ENCODE data around the gene CCDC188. TPM values are rescaled to one million over a fixed set of nuclear protein-coding genes. Genes with fewer than 3 reads are reported as not detected.

CCDC188 gene
- total and polyA plus RNA-seq, 2 of the 8 experiments (the other 6 are each of a cell fraction or from before 2014, with no cell fraction given), result not detected

- TF ChIP-seq USF2 (IDR thresholded peaks at IDR 0.05; ENCODE audit: low read length), result 0 out of 2 replicates have a peak, but pooled peaks have one; percentile 35
- TF ChIP-seq GTF2F1 (IDR thresholded peaks at IDR 0.05; ENCODE audit: borderline replicate concordance, low read depth, low read length), result no peak
- TF ChIP-seq TEAD4 (IDR thresholded peaks at IDR 0.05; ENCODE audit: low read depth, low read length), result peak; percentile 49; the same call in 1 of the 2 replicates
- TF ChIP-seq HDAC6 (IDR thresholded peaks at IDR 0.05; ENCODE audit: low read depth, low read length), result no peak
- TF ChIP-seq SP1 (IDR thresholded peaks at IDR 0.05; ENCODE audit: low read depth, low read length), result 0 out of 2 replicates have a peak, but pooled peaks have one; percentile 57
- TF ChIP-seq ATF3 (IDR thresholded peaks at IDR 0.05; ENCODE audit: insufficient read depth, low read depth, low read length), result peak; percentile 83
- TF ChIP-seq ATF2 (IDR thresholded peaks at IDR 0.05; ENCODE audit: low read length), result no peak
- no peak for TF ChIP-seq EGR1 (IDR thresholded peaks at IDR 0.05; ENCODE audit: borderline replicate concordance, low read depth, low read length)
These were observed 33.8 kb downstream of the CCDC188 start, which contains the start of gene TRMT2A (continued) for GRCh38 chr22:20116951-20117632.
